SU-DHL-6 (cell line): ENCODE data around the gene UBFD1.

Source experiments
- H2AFZ ChIP-seq: fragments of 200-600 bp; sonication (generic); 2 replicates; pipeline ENCODE4 v1.6.1; 2014; ENCODE audit warnings: low read depth, mild to moderate bottlenecking, moderate library complexity, mixed read lengths, antibody characterized with exemption, low read length; ENCODE audit not compliant: severe bottlenecking
- H3F3A ChIP-seq: fragments of 200-600 bp; shearing (Covaris generic); 2 replicates; pipeline ENCODE4 v1.6.0; 2016; ENCODE audit warnings: antibody characterized with exemption, mild to moderate bottlenecking; ENCODE audit not compliant: insufficient read depth
- H3K27ac ChIP-seq: fragments of 200-600 bp; sonication (generic); 2 replicates; pipeline ENCODE4 v1.5.1; 2016; ENCODE audit warnings: low read depth, mild to moderate bottlenecking, low read length, moderate library complexity, mixed read lengths
- H3K27me3 ChIP-seq: fragments of 200-600 bp; sonication (generic), shearing (Covaris generic); 2 replicates; pipeline ENCODE4 v1.6.0; 2014; ENCODE audit warnings: mild to moderate bottlenecking, low read length
- H3K36me3 ChIP-seq: fragments of 200-600 bp; sonication (generic); 2 replicates; pipeline ENCODE4 v1.6.1; 2014; ENCODE audit warnings: mild to moderate bottlenecking, low read length, mixed read lengths
- H3K4me2 ChIP-seq: fragments of 300-600, 200-600 bp; shearing (Covaris generic), sonication (generic); 2 replicates; pipeline ENCODE4 v1.6.0; 2014; ENCODE audit warnings: low read length, low read depth, mild to moderate bottlenecking; ENCODE audit not compliant: poor library complexity, severe bottlenecking
- H3K4me3 ChIP-seq: fragments of 200-600 bp; sonication (generic); 2 replicates; pipeline ENCODE4 v1.5.1; 2014; ENCODE audit warnings: antibody characterized with exemption, low read length, mild to moderate bottlenecking, mixed read lengths; ENCODE audit not compliant: insufficient read depth, poor library complexity, severe bottlenecking
- H3K79me2 ChIP-seq: fragments of 200-600 bp; sonication (generic); 2 replicates; pipeline ENCODE4 v1.6.1; 2014; ENCODE audit warnings: mild to moderate bottlenecking, low read length, moderate library complexity; ENCODE audit not compliant: insufficient read depth
- H3K9ac ChIP-seq: fragments of 200-600 bp; sonication (generic); 2 replicates; pipeline ENCODE4 v1.7.0; 2014; ENCODE audit warnings: mild to moderate bottlenecking, low read length
- H3K9me2 ChIP-seq: fragments of 200-600 bp; sonication (generic); replicated peaks from 2 replicates; pipeline ENCODE4 v1.6.1; 2014; ENCODE audit warnings: low read length; ENCODE audit not compliant: insufficient read depth
- H3K9me3 ChIP-seq: fragments of 200-600 bp; sonication (generic); 2 replicates; pipeline ENCODE4 v1.6.1; 2014; ENCODE audit warnings: low read length, mixed read lengths; ENCODE audit not compliant: insufficient read depth
- H4K20me1 ChIP-seq: fragments of 200-600 bp; sonication (generic); 2 replicates; pipeline ENCODE4 v1.6.1; 2014; ENCODE audit warnings: low read depth, mild to moderate bottlenecking, antibody characterized with exemption, low read length, moderate library complexity, mixed read lengths
- EZH2phosphoT487 ChIP-seq: fragments of 200-600 bp; sonication (generic), shearing (Covaris generic); conservative IDR thresholded peaks from 2 replicates; pipeline ENCODE4 v1.6.1; 2018; ENCODE audit warnings: mild to moderate bottlenecking, antibody characterized with exemption, low read length, moderate library complexity, mixed read lengths
- TF ChIP-seq, protein P1 (sequence below): fragments of 200-600 bp; sonication (generic); IDR thresholded peaks from one replicate; pipeline ENCODE4 v1.5.1; 2017; ENCODE audit warnings: antibody characterized with exemption, mild to moderate bottlenecking, low read length, moderate library complexity; ENCODE audit not compliant: insufficient read depth, poor library complexity, severe bottlenecking

Gene UBFD1

DNA sequence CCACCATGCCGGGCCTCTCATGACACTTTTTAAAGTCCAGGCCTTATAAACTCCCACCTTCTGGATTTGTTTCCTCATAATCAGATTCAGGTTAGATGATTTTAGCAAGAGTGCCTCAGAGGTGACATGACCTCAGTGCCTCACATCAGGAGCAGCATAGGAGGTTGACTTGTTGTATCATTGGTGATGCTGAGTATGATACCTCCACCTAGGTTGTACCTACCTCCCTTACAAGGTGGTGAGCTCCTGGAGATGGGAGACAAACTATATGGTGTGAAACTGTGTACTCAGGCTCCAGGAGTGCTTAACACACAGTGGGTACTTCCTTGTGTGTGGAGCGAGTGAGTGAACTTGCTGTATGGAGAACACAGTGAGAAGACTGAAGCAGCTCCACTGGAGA is 20.0 kb downstream of the UBFD1 start:
- H3K9me2 ChIP-seq: no peaks in the 10 kb centered on the region
- H3K27ac ChIP-seq: no peak overlapping the region
- no peak overlapping the region for H2AFZ ChIP-seq
- H3K36me3 ChIP-seq: peaks cover 6% of the 10 kb centered on the region; the same call in 1 of the 2 replicates
- no peaks in the 10 kb centered on the region for H3K27me3 ChIP-seq
- no peak overlapping the region for H3K4me2 ChIP-seq
- H3F3A ChIP-seq: peaks cover 10% of the 10 kb centered on the region; the same call in 1 of the 2 replicates
- no peak overlapping the region for H3K9ac ChIP-seq
- no peak overlapping the region for H3K4me3 ChIP-seq
- no peaks in the 10 kb centered on the region for H3K79me2 ChIP-seq
- no peaks in the 10 kb centered on the region for H3K9me3 ChIP-seq
- TF ChIP-seq EZH2phosphoT487: no peak
- TF ChIP-seq, protein P1, sequence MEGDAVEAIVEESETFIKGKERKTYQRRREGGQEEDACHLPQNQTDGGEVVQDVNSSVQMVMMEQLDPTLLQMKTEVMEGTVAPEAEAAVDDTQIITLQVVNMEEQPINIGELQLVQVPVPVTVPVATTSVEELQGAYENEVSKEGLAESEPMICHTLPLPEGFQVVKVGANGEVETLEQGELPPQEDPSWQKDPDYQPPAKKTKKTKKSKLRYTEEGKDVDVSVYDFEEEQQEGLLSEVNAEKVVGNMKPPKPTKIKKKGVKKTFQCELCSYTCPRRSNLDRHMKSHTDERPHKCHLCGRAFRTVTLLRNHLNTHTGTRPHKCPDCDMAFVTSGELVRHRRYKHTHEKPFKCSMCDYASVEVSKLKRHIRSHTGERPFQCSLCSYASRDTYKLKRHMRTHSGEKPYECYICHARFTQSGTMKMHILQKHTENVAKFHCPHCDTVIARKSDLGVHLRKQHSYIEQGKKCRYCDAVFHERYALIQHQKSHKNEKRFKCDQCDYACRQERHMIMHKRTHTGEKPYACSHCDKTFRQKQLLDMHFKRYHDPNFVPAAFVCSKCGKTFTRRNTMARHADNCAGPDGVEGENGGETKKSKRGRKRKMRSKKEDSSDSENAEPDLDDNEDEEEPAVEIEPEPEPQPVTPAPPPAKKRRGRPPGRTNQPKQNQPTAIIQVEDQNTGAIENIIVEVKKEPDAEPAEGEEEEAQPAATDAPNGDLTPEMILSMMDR: no peak
- H4K20me1 ChIP-seq: no peaks in the 10 kb centered on the region

DNA sequence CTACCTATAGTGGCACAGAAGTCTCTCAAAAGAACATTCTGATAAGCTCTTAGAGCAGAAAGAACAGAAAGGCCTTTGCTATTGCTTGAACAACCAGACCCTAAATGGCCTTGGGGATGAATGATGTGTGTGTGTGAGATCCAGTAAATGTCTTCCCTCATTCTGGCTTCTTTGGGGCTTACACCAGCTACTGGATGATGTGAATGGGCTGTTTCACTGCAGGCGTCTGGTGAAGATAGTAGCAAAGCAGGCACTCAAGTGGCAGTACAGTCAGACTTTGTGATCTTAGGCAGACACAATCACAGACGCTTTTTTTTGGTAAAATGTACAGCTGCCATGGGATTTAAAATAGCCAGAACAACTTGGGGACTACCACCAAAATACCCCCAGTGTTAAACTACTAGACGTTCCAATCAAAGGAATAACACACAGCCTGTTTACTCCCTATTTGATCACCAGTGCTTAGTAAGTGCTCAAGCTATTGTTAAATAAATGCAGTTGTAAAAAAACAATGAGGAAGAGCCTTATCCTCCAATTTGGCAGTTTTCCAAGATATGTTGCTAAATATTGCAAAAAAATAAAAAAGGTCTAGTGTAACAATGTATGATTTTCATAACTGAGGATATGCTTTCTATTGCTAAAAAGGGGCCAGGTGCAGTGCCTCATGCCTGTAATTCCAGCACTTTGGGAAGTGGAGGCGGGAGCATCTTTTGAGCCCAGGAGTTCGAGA is 20.7 kb downstream of the UBFD1 start:
- Histone ChIP-seq H3K9me2 (no peaks in the 10 kb centered on the region), H2AFZ (no peak overlapping the region), H3K79me2 (no peaks in the 10 kb centered on the region), H3K9ac (no peak overlapping the region), H3K4me3 (no peak overlapping the region), H3K9me3 (no peaks in the 10 kb centered on the region), H4K20me1 (no peaks in the 10 kb centered on the region), H3K27me3 (no peaks in the 10 kb centered on the region), H3K4me2 (no peak overlapping the region), H3K27ac (no peak overlapping the region), H3F3A (peaks cover 10% of the 10 kb centered on the region; the same call in 1 of the 2 replicates), H3K36me3 (peaks cover 6% of the 10 kb centered on the region; the same call in 1 of the 2 replicates)
- TF ChIP-seq, protein P1: no peak
- TF ChIP-seq EZH2phosphoT487: no peak

DNA sequence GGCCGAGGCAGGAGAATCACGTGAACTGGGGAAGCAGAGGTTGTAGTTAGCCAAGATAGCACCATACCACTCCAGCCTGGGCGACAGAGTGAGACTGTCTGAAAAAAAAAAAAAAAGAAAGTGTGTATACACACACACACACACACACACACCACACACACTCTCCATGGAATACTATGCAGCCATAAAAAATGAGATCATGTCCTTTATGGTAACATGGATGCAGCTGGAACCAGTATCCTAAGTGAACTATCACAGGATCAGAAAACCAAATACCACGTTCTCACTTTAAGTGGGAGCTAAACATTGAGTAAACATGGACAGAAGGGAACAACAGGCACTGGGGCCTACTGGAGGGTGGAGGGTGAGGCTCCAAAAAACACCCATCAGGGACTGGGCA is 21.8 kb downstream of the UBFD1 start:
- H4K20me1 ChIP-seq: no peaks in the 10 kb centered on the region
- H3K9me2 ChIP-seq: no peaks in the 10 kb centered on the region
- H3K9ac ChIP-seq: no peak overlapping the region
- H3K4me3 ChIP-seq: no peak overlapping the region
- H3K79me2 ChIP-seq: no peaks in the 10 kb centered on the region
- H3K27me3 ChIP-seq: no peaks in the 10 kb centered on the region
- H3K9me3 ChIP-seq: no peaks in the 10 kb centered on the region
- no peak overlapping the region for H3K4me2 ChIP-seq
- peaks cover 10% of the 10 kb centered on the region; the same call in 1 of the 2 replicates for H3F3A ChIP-seq
- no peak overlapping the region for H3K27ac ChIP-seq
- peaks cover 7% of the 10 kb centered on the region; the same call in 1 of the 2 replicates for H3K36me3 ChIP-seq
- no peak for TF ChIP-seq EZH2phosphoT487
- TF ChIP-seq, protein P1: no peak
- no peak overlapping the region for H2AFZ ChIP-seq
